HCT116 (cell line): ENCODE results near the gene HOXD13. TPM values are rescaled to one million over a fixed set of nuclear protein-coding genes. Genes with fewer than 3 reads are reported as not detected.
A peak's percentile ranks its signal among the peaks of the same experiment; 100 is the strongest.

ENCODE experiments used
- ATAC-seq: fragments of 200-7000 bp; cut with Tn5 transposase; 2 replicates; pipeline ENCODE4 v1.9.1; 2020; ENCODE audit warnings: mild to moderate bottlenecking, moderate library complexity
- BruUV-seq: library from RNA; stranded (reverse); fragments of 400-500 nt; replicated peaks from 2 replicates; lab custom pipeline; 2021; lab: Mats Ljungman, UMichigan
- CTCF ChIA-PET: fragments of 300-600 bp; sonication (Branson Sonifier 250); formaldehyde crosslinking; loops from one replicate; lab custom pipeline; 2021; ENCODE audit warnings: antibody characterized with exemption; lab: Charles Lee
- POLR2A ChIA-PET: fragments of 300-600, 350-600 bp; sonication (Branson Sonifier 250); formaldehyde crosslinking; loops from one replicate; lab custom pipeline; 2021; ENCODE audit warnings: antibody characterized with exemption; lab: Charles Lee
- RAD21 ChIA-PET, 2 experiments: fragments of 300-600 bp; sonication (Branson Sonifier 250); formaldehyde crosslinking; loops; one replicate each; lab custom pipeline; 2023; ENCODE audit warnings: low total read pairs in 2 of 2; ENCODE audit not compliant: uncharacterized antibody in 2 of 2, unreplicated experiment in 2 of 2, low non-redundant PET in 1 of 2; lab: Charles Lee
- DNase-seq: peaks from one replicate; pipeline ENCODE4 v3.0.0-alpha.2; 2010; ENCODE audit warnings: low read depth, low spot score
- H2AFZ ChIP-seq: fragments of 200-600 bp; shearing (Covaris generic), sonication (generic); 2 replicates; pipeline ENCODE4 v1.6.1; 2017; ENCODE audit warnings: low read depth, mixed run types, mixed read lengths, antibody characterized with exemption, low read length; ENCODE audit not compliant: poor library complexity, severe bottlenecking
- H3K27ac ChIP-seq: 2 replicates; pipeline ENCODE4 v1.5.1; 2012; ENCODE audit warnings: low read depth, low read length
- H3K27me3 ChIP-seq: fragments of 200-600 bp; sonication (generic); 2 replicates; pipeline ENCODE4 v1.6.1; 2016; ENCODE audit warnings: mixed run types, low read length, mixed read lengths; ENCODE audit not compliant: insufficient read depth
- H3K36me3 ChIP-seq, 2 experiments: fragments of 200-500 bp in 1 of 2; fragments of 200-600 bp in 1 of 2; sonication (Bioruptor generic) in 1 of 2; sonication (generic) in 1 of 2; 2 replicates each; pipeline versions ENCODE4 v1.5.1 to v1.6.1; 2014 to 2016; ENCODE audit warnings: low read length in 2 of 2, inconsistent platforms in 1 of 2, mixed read lengths in 1 of 2, mixed run types in 1 of 2; ENCODE audit not compliant: insufficient read depth in 2 of 2, control insufficient read depth in 1 of 2
- H3K4me1 ChIP-seq, 2 experiments: fragments of 200-600 bp in 1 of 2; sonication (generic) in 1 of 2; 2 replicates each; pipeline versions ENCODE4 v1.5.1 to v1.6.1; 2012 to 2017; ENCODE audit warnings: low read length in 2 of 2, inconsistent platforms in 1 of 2, mild to moderate bottlenecking in 1 of 2, mixed read lengths in 1 of 2, mixed run types in 1 of 2, moderate library complexity in 1 of 2; ENCODE audit not compliant: insufficient read depth in 2 of 2, control insufficient read depth in 1 of 2
- H3K4me2 ChIP-seq: fragments of 200-600 bp; sonication (generic); 2 replicates; pipeline ENCODE4 v1.6.1; 2017; ENCODE audit warnings: mixed run types, low read length, mixed read lengths
- H3K4me3 ChIP-seq, 2 experiments: fragments of 200-600 bp in 1 of 2; sonication (generic) in 1 of 2; replicated peaks in 1 of 2; 2 replicates each; pipeline ENCODE4 v1.5.1; 2011 to 2016; ENCODE audit warnings: low read length in 2 of 2, control low read depth in 1 of 2, low read depth in 1 of 2, mild to moderate bottlenecking in 1 of 2, mixed read lengths in 1 of 2, mixed run types in 1 of 2
- H3K79me2 ChIP-seq: fragments of 200-600 bp; sonication (generic); 2 replicates; pipeline ENCODE4 v1.6.1; 2017; ENCODE audit warnings: mild to moderate bottlenecking, mixed run types, low read length, moderate library complexity, mixed read lengths; ENCODE audit not compliant: insufficient read depth
- H3K9ac ChIP-seq: fragments of 200-600 bp; sonication (generic); 2 replicates; pipeline ENCODE4 v1.6.1; 2016; ENCODE audit warnings: low read length, mixed read lengths
- H3K9me2 ChIP-seq: fragments of 200-600 bp; sonication (generic), shearing (Covaris generic); 2 replicates; pipeline ENCODE4 v1.6.1; 2017; ENCODE audit warnings: mixed run types, mild to moderate bottlenecking, moderate library complexity; ENCODE audit not compliant: insufficient read depth
- H3K9me3 ChIP-seq, 2 experiments: fragments of 200-500 bp in 1 of 2; fragments of 200-600 bp in 1 of 2; sonication (Bioruptor generic) in 1 of 2; sonication (generic) in 1 of 2; 2 replicates each; pipeline ENCODE4 v1.6.1; 2014 to 2017; ENCODE audit warnings: low read length in 2 of 2, mixed read lengths in 2 of 2, inconsistent platforms in 1 of 2, low read depth in 1 of 2, mild to moderate bottlenecking in 1 of 2, mixed run types in 1 of 2, moderate library complexity in 1 of 2; ENCODE audit not compliant: control insufficient read depth in 1 of 2, insufficient read depth in 1 of 2
- H4K20me1 ChIP-seq: fragments of 200-600 bp; sonication (generic), shearing (Covaris generic); 2 replicates; pipeline ENCODE4 v1.6.1; 2017; ENCODE audit warnings: mixed run types, mild to moderate bottlenecking, moderate library complexity; ENCODE audit not compliant: insufficient read depth
- CEBPB ChIP-seq: IDR thresholded peaks from 2 replicates; pipeline ENCODE4 v1.6.1; 2012; ENCODE audit warnings: low read depth
- EZH2 ChIP-seq: fragments of 200-600 bp; sonication (generic); IDR thresholded peaks from 2 replicates; pipeline ENCODE4 v1.6.1; 2017; ENCODE audit warnings: antibody characterized with exemption, mixed run types
- POLR2AphosphoS5 ChIP-seq: IDR thresholded peaks from 2 replicates; pipeline ENCODE4 v1.6.1; 2011; ENCODE audit warnings: mild to moderate bottlenecking, low read depth, low read length, moderate library complexity
- RAD21 ChIP-seq: IDR thresholded peaks from 2 replicates; pipeline ENCODE4 v1.6.1; 2012; ENCODE audit warnings: low read depth, mild to moderate bottlenecking
- SP1 ChIP-seq: IDR thresholded peaks from 2 replicates; pipeline ENCODE4 v1.6.1; 2012; ENCODE audit warnings: low read depth
- ZNF274 ChIP-seq: fragments of 200-500 bp; sonication (Bioruptor generic); IDR thresholded peaks from 2 replicates; pipeline ENCODE4 v1.6.1; 2014; ENCODE audit warnings: mild to moderate bottlenecking, low read depth, low read length, inconsistent platforms
- intact Hi-C: fragments of 100-400 bp; cut with micrococcal nuclease; formaldehyde crosslinking; loops from 2 replicates; pipeline ENCODE4 v1.10.0; 2022
- total RNA-seq: library from RNA; stranded (reverse); gene quantifications from one replicate; pipeline ENCODE4 v1.2.1, GENCODE V29; 2021; ENCODE audit not compliant: unreplicated experiment
- TF ChIP-seq, protein P1 (sequence below), 3 experiments: fragments of 200-600 bp in 1 of 3; sonication (generic) in 1 of 3; IDR thresholded peaks in 2 of 3; conservative IDR thresholded peaks in 1 of 3; 2 replicates each; pipeline ENCODE4 v1.5.1; 2012 to 2017; ENCODE audit warnings: low read depth in 2 of 3, low read length in 2 of 3, antibody characterized with exemption in 1 of 3, borderline replicate concordance in 1 of 3, control low read depth in 1 of 3, mild to moderate bottlenecking in 1 of 3, mixed read lengths in 1 of 3, mixed run types in 1 of 3, moderate library complexity in 1 of 3; ENCODE audit not compliant: insufficient read depth in 1 of 3
- TF ChIP-seq, protein P2 (sequence below): IDR thresholded peaks from 2 replicates; pipeline ENCODE4 v1.6.1; 2011; ENCODE audit warnings: mild to moderate bottlenecking, low read length, moderate library complexity; ENCODE audit not compliant: insufficient replicate concordance; ENCODE audit errors: extremely low read depth
- TF ChIP-seq, protein P3 (sequence below): IDR thresholded peaks from 2 replicates; pipeline ENCODE4 v1.6.1; 2012

Gene HOXD13
- total RNA-seq, 1 experiment from 2014 or later = not detected

DNA sequence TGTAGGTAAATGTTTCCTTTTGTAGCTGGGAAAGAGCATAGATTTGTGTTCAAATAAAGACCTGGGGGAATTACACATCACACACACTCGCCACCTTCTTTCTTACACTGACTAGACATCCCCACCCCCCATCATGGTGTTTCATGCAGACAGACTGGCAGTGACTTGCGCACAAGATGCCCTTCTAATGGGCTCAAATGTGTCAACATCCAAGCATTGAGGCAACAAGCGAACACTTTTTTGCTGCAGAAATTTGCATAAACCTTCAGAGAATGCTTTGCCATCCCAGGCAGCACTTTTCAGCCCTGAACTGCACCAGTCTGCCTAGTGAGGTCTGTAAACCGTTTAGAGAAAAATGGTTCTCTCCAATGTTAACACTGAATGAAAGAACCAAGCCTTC, 41.5 kb downstream of the HOXD13 start:
- Histone ChIP-seq H3K79me2 (no peaks in the 10 kb centered on the region), H3K9me3 (no peaks in the 10 kb centered on the region), H3K9me2 (no peaks in the 10 kb centered on the region), H3K4me2 (no peak overlapping the region), H3K36me3 (no peaks in the 10 kb centered on the region), H3K4me3 (no peak overlapping the region), H2AFZ (no peak overlapping the region), H3K9ac (no peak overlapping the region), H4K20me1 (no peaks in the 10 kb centered on the region), H3K4me1 (peaks cover 9 to 26% of the 10 kb centered on the region in 2 experiments; a peak in 3 of 4 replicates), H3K27me3 (no peaks in the 10 kb centered on the region), H3K27ac (no peak overlapping the region)
- intact Hi-C loops = no loop called here
- POLR2A ChIA-PET = no interaction called here
- ATAC-seq (no peak), DNase-seq (no peak)
- TF ChIP-seq, protein P1, sequence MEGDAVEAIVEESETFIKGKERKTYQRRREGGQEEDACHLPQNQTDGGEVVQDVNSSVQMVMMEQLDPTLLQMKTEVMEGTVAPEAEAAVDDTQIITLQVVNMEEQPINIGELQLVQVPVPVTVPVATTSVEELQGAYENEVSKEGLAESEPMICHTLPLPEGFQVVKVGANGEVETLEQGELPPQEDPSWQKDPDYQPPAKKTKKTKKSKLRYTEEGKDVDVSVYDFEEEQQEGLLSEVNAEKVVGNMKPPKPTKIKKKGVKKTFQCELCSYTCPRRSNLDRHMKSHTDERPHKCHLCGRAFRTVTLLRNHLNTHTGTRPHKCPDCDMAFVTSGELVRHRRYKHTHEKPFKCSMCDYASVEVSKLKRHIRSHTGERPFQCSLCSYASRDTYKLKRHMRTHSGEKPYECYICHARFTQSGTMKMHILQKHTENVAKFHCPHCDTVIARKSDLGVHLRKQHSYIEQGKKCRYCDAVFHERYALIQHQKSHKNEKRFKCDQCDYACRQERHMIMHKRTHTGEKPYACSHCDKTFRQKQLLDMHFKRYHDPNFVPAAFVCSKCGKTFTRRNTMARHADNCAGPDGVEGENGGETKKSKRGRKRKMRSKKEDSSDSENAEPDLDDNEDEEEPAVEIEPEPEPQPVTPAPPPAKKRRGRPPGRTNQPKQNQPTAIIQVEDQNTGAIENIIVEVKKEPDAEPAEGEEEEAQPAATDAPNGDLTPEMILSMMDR (IDR thresholded peaks at IDR 0.05 in 2 of 3, conservative IDR thresholded peaks at IDR 0.05 in 1 of 3; ENCODE audit: borderline replicate concordance in 1 of 3, insufficient read depth in 1 of 3, low read depth in 2 of 3, low read length in 2 of 3) = no peak
- TF ChIP-seq EZH2 = no peak
- TF ChIP-seq, protein P2, sequence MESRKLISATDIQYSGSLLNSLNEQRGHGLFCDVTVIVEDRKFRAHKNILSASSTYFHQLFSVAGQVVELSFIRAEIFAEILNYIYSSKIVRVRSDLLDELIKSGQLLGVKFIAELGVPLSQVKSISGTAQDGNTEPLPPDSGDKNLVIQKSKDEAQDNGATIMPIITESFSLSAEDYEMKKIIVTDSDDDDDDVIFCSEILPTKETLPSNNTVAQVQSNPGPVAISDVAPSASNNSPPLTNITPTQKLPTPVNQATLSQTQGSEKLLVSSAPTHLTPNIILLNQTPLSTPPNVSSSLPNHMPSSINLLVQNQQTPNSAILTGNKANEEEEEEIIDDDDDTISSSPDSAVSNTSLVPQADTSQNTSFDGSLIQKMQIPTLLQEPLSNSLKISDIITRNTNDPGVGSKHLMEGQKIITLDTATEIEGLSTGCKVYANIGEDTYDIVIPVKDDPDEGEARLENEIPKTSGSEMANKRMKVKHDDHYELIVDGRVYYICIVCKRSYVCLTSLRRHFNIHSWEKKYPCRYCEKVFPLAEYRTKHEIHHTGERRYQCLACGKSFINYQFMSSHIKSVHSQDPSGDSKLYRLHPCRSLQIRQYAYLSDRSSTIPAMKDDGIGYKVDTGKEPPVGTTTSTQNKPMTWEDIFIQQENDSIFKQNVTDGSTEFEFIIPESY = no peak
- CTCF ChIA-PET = interaction anchor here (1.1 to 1.4 kb wide), 3 partner anchors 321 to 520 kb away, joined by 3 to 5 read pairs (median 4); no protein-coding TSS in a partner anchor
- no TSS peak for BruUV-seq
- RAD21 ChIA-PET = no interaction called here

DNA sequence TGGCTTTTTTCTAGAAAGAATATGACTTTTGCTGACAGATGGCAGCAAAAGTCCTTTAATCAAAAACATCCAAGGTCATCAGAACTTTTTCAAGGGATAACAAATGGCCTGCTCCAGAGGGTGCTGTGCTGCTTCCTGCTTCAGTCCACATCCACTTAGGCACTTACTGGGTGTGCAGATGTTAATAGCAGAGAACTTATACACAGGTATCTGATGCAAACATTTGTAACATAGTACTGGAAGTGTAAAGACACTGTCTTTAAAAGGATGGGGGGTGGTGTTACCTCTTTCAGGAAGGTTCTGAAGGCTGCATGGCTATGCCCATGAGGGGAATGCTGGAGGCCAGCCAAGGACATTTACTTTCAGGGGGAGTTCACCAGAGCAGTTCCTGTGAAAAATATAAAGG, 42.5 kb downstream of the HOXD13 start:
- Histone ChIP-seq H3K27ac (no peak overlapping the region), H3K9me3 (no peaks in the 10 kb centered on the region), H3K9ac (no peak overlapping the region), H3K4me3 (no peak overlapping the region), H2AFZ (no peak overlapping the region), H3K4me2 (no peak overlapping the region), H4K20me1 (no peaks in the 10 kb centered on the region), H3K27me3 (no peaks in the 10 kb centered on the region), H3K9me2 (no peaks in the 10 kb centered on the region), H3K4me1 (peaks cover 9 to 22% of the 10 kb centered on the region in 2 experiments; a peak in 3 of 4 replicates), H3K36me3 (no peaks in the 10 kb centered on the region), H3K79me2 (no peaks in the 10 kb centered on the region)
- intact Hi-C loops = no loop called here
- TF ChIP-seq CEBPB (peak; percentile 73), RAD21 (peak; percentile 55), ZNF274 (no peak), SP1 (0 out of 2 replicates have a peak, but pooled peaks have one; percentile 2), POLR2AphosphoS5 (no peak)
- TF ChIP-seq, protein P1 (IDR thresholded peaks at IDR 0.05 in 2 of 3, conservative IDR thresholded peaks at IDR 0.05 in 1 of 3; ENCODE audit: borderline replicate concordance in 1 of 3, insufficient read depth in 1 of 3, low read depth in 2 of 3, low read length in 2 of 3) = peak in 1 of 3 experiments; percentile 44; a peak in 1 of 6 replicates
- TF ChIP-seq, protein P3, sequence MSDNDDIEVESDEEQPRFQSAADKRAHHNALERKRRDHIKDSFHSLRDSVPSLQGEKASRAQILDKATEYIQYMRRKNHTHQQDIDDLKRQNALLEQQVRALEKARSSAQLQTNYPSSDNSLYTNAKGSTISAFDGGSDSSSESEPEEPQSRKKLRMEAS = peak; percentile 6; the same call in 1 of the 2 replicates
- RAD21 ChIA-PET = no interaction called here
- no peak for ATAC-seq
- POLR2A ChIA-PET = no interaction called here
- CTCF ChIA-PET = no interaction called here
- no TSS peak for BruUV-seq
- no peak for DNase-seq
